ENCODE measurements around the gene ATG7.

Gene ATG7

DNA sequence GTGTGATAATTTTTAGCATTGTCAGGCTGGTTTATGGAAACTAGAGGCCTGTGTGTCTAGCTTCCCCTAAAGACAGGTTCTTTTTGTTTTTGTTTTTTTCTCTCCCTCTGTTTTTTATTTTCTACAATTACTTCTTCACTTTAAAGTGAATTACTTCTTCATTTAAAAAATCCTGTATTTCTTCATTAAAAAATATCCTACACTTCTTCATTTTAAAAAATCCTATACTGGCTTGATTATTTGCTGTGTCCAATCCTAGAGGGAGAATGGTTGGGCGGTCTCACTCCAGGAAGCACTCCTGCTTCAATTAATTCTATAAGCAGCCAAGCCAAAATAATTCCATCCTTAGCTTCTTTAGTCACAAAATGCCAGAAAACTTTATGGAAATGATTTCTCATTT, 11.8 kb downstream of the ATG7 start:
- Histone ChIP-seq H3K4me2 (0 out of 2 replicates have a peak overlapping the region, but pooled peaks have one; percentile 54), H3K27ac (peak overlapping the region; percentile 72; the same call in 1 of the 2 replicates), H3K9ac (no peak overlapping the region), H3K27me3 (ENCODE audit: insufficient read depth, low read depth) (no peaks in the 10 kb centered on the region), H3K36me3 (ENCODE audit: insufficient read depth) (no peaks in the 10 kb centered on the region), H2AFZ (ENCODE audit: low read depth) (no peak overlapping the region), H3K79me2 (ENCODE audit: insufficient read depth, low read depth) (peaks cover 13% of the 10 kb centered on the region; the same call in 1 of the 2 replicates), H4K20me1 (ENCODE audit: insufficient read depth) (no peaks in the 10 kb centered on the region), H3K4me1 (ENCODE audit: low read depth, poor library complexity, severe bottlenecking) (peaks cover 49% of the 10 kb centered on the region), H3K4me3 (IDR thresholded peaks at IDR 0.05; ENCODE audit: insufficient read depth, low read depth, low read length) (no peak overlapping the region)
- TF ChIP-seq, protein P1, sequence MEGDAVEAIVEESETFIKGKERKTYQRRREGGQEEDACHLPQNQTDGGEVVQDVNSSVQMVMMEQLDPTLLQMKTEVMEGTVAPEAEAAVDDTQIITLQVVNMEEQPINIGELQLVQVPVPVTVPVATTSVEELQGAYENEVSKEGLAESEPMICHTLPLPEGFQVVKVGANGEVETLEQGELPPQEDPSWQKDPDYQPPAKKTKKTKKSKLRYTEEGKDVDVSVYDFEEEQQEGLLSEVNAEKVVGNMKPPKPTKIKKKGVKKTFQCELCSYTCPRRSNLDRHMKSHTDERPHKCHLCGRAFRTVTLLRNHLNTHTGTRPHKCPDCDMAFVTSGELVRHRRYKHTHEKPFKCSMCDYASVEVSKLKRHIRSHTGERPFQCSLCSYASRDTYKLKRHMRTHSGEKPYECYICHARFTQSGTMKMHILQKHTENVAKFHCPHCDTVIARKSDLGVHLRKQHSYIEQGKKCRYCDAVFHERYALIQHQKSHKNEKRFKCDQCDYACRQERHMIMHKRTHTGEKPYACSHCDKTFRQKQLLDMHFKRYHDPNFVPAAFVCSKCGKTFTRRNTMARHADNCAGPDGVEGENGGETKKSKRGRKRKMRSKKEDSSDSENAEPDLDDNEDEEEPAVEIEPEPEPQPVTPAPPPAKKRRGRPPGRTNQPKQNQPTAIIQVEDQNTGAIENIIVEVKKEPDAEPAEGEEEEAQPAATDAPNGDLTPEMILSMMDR (conservative IDR thresholded peaks at IDR 0.05; ENCODE audit: low read depth, low read length): no peak

DNA sequence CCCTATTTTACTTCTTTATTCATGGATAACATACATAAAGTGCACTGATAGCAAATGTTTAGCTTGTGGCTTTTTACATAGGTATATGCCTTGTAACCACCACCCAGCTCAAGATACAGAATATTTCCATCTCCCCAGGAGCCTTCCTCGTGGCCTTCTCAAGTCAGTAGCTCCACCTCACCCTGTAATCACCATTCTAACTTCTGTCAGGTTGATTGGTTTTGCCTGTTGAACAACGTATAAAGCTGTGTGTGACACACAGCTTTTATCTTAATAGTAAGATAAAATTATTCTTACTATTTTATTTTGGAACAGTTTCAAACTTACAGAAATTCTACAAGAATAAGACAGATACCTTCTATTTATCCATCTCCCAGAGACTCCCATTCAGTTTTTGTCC, 13.3 kb downstream of the ATG7 start:
- Histone ChIP-seq H3K4me3 (IDR thresholded peaks at IDR 0.05; ENCODE audit: insufficient read depth, low read depth, low read length) (no peak overlapping the region), H2AFZ (ENCODE audit: low read depth) (no peak overlapping the region), H3K27me3 (ENCODE audit: insufficient read depth, low read depth) (no peaks in the 10 kb centered on the region), H3K36me3 (ENCODE audit: insufficient read depth) (no peaks in the 10 kb centered on the region), H3K4me1 (ENCODE audit: low read depth, poor library complexity, severe bottlenecking) (peaks cover 47% of the 10 kb centered on the region), H3K27ac (no peak overlapping the region), H3K9ac (no peak overlapping the region), H3K4me2 (no peak overlapping the region), H4K20me1 (ENCODE audit: insufficient read depth) (no peaks in the 10 kb centered on the region), H3K79me2 (ENCODE audit: insufficient read depth, low read depth) (peaks cover 13% of the 10 kb centered on the region; the same call in 1 of the 2 replicates)
- TF ChIP-seq, protein P1 (conservative IDR thresholded peaks at IDR 0.05; ENCODE audit: low read depth, low read length): no peak

DNA sequence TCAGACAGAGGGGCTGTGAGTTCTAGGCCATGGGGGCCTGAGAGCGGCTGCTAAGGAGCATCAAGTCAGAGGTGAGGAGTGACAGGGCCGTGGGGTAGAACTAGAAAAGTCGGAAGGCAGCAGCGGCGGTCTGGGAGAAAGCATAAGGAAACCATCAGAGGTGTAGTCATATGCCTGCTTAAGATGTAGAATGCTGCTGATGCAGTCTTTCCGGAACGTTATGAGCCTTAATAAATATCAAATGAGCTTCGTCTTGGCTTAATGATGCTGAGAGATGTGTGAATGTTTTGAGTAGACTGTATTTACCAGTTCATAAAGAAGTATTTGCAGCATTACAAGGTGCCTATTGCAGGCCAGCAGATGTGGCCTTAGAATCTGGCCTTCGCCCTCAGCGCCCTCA, 15.2 kb downstream of the ATG7 start:
- no peak overlapping the region for H2AFZ ChIP-seq (ENCODE audit: low read depth)
- no peaks in the 10 kb centered on the region for H3K27me3 ChIP-seq (ENCODE audit: insufficient read depth, low read depth)
- H3K9ac ChIP-seq: no peak overlapping the region
- H3K4me3 ChIP-seq (IDR thresholded peaks at IDR 0.05; ENCODE audit: insufficient read depth, low read depth, low read length): no peak overlapping the region
- H3K27ac ChIP-seq: no peak overlapping the region
- peaks cover 13% of the 10 kb centered on the region; the same call in 1 of the 2 replicates for H3K79me2 ChIP-seq (ENCODE audit: insufficient read depth, low read depth)
- no peak overlapping the region for H3K4me2 ChIP-seq
- H3K4me1 ChIP-seq (ENCODE audit: low read depth, poor library complexity, severe bottlenecking): peaks cover 28% of the 10 kb centered on the region
- no peaks in the 10 kb centered on the region for H4K20me1 ChIP-seq (ENCODE audit: insufficient read depth)
- no peaks in the 10 kb centered on the region for H3K36me3 ChIP-seq (ENCODE audit: insufficient read depth)
- TF ChIP-seq, protein P1 (conservative IDR thresholded peaks at IDR 0.05; ENCODE audit: low read depth, low read length): no peak

DNA sequence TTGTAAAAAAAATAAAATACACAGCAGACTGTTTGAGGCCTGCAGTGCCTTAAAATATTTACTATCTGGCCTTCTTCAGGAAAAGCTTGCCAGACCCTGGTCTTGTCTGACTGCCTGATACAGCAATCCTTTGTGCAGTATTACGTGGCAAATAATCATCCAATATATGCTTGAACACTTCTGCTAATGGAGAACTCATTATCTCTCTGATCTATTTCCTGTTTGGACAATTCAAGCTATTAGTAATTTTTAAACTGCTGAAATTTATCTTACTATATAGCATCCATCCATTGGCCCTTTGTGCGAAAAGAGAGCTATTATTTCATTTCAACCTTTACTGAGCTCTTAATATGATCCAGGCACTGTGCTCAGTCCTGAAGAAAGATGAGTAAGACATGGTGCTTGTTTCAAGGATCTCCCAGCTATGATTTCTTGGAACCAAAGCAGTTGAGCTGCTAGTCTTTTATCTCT, 15.9 kb downstream of the ATG7 start:
- H2AFZ ChIP-seq (ENCODE audit: low read depth): no peak overlapping the region
- H4K20me1 ChIP-seq (ENCODE audit: insufficient read depth): no peaks in the 10 kb centered on the region
- no peak overlapping the region for H3K9ac ChIP-seq
- H3K4me1 ChIP-seq (ENCODE audit: low read depth, poor library complexity, severe bottlenecking): peaks cover 21% of the 10 kb centered on the region
- no peaks in the 10 kb centered on the region for H3K27me3 ChIP-seq (ENCODE audit: insufficient read depth, low read depth)
- no peak overlapping the region for H3K4me2 ChIP-seq
- TF ChIP-seq, protein P1 (conservative IDR thresholded peaks at IDR 0.05; ENCODE audit: low read depth, low read length): no peak
- H3K36me3 ChIP-seq (ENCODE audit: insufficient read depth): no peaks in the 10 kb centered on the region
- H3K27ac ChIP-seq: no peak overlapping the region
- H3K79me2 ChIP-seq (ENCODE audit: insufficient read depth, low read depth): peaks cover 13% of the 10 kb centered on the region; the same call in 1 of the 2 replicates
- no peak overlapping the region for H3K4me3 ChIP-seq (IDR thresholded peaks at IDR 0.05; ENCODE audit: insufficient read depth, low read depth, low read length)
